ENCODE measurements around the gene OXSR1. TPM values are rescaled to one million over a fixed set of nuclear protein-coding genes. Genes with fewer than 3 reads are reported as not detected.
A peak's percentile ranks its signal among the peaks of the same experiment; 100 is the strongest.
"Not testable (repeated sequence)": the region's sequence is repeated elsewhere in the genome, so short reads cannot be mapped to it uniquely, and the experiment has no call there.

The OXSR1 gene
- total RNA-seq, 1 experiment from 2014 or later: 47.4 TPM

GRCh38 chr3:38141952-38142273 is 23.4 kb upstream of the OXSR1 start:
- peak; percentile 54 for DNase-seq (ENCODE audit: low read depth)

GRCh38 chr3:38142959-38143358 is 22.4 kb upstream of the OXSR1 start:
- DNase-seq (ENCODE audit: low read depth): no peak

- DNase-seq (ENCODE audit: low read depth): no peak
These were observed 21.8 kb upstream of the OXSR1 start for GRCh38 chr3:38143511-38143910.

GRCh38 chr3:38146504-38146903 is 18.8 kb upstream of the OXSR1 start:
- DNase-seq (ENCODE audit: low read depth): no peak

- no peak for DNase-seq (ENCODE audit: low read depth)
These were observed 17.9 kb upstream of the OXSR1 start for GRCh38 chr3:38147421-38147820.

GRCh38 chr3:38148311-38148882 is 16.9 kb upstream of the OXSR1 start:
- no peak for DNase-seq (ENCODE audit: low read depth)

- no peak for DNase-seq (ENCODE audit: low read depth)
These were observed 15.6 kb upstream of the OXSR1 start for GRCh38 chr3:38149708-38150107.

GRCh38 chr3:38150780-38151528 is 14.4 kb upstream of the OXSR1 start:
- DNase-seq (ENCODE audit: low read depth): no peak

- DNase-seq (ENCODE audit: low read depth): no peak
These were observed 13.6 kb upstream of the OXSR1 start for GRCh38 chr3:38151667-38152265.

- DNase-seq (ENCODE audit: low read depth): no peak
These were observed 12.7 kb upstream of the OXSR1 start for GRCh38 chr3:38152609-38153008.

GRCh38 chr3:38153221-38153620 is 12.1 kb upstream of the OXSR1 start:
- DNase-seq (ENCODE audit: low read depth): no peak

- DNase-seq (ENCODE audit: low read depth): no peak
These were observed 11.3 kb upstream of the OXSR1 start for GRCh38 chr3:38154033-38154494.

GRCh38 chr3:38154625-38155255 is 10.6 kb upstream of the OXSR1 start:
- DNase-seq (ENCODE audit: low read depth): no peak

- no peak for DNase-seq (ENCODE audit: low read depth)
These were observed 9.5 kb upstream of the OXSR1 start for GRCh38 chr3:38155825-38156224.

- no peak for DNase-seq (ENCODE audit: low read depth)
These were observed 8.2 kb upstream of the OXSR1 start for GRCh38 chr3:38157117-38157516.

GRCh38 chr3:38157595-38157994 is 7.7 kb upstream of the OXSR1 start:
- DNase-seq (ENCODE audit: low read depth): no peak

GRCh38 chr3:38158472-38158871 is 6.9 kb upstream of the OXSR1 start:
- DNase-seq (ENCODE audit: low read depth): no peak

- DNase-seq (ENCODE audit: low read depth): not testable (repeated sequence)
These were observed 4.6 kb upstream of the OXSR1 start for GRCh38 chr3:38160704-38161103.

GRCh38 chr3:38163117-38163840 is 2.1 kb upstream of the OXSR1 start:
- DNase-seq (ENCODE audit: low read depth): no peak

- no peak for DNase-seq (ENCODE audit: low read depth)
These were observed 1.3 kb upstream of the OXSR1 start for GRCh38 chr3:38163841-38164642.

GRCh38 chr3:38164643-38164951 is 740 bp upstream of the OXSR1 start:
- DNase-seq (ENCODE audit: low read depth): no peak
